Cortex of kidney (tissue), 1 donor: Measurements from ENCODE around the gene CYP1A2.
"Not testable (repeated sequence)": the region's sequence is repeated elsewhere in the genome, so short reads cannot be mapped to it uniquely, and the experiment has no call there.

ENCODE experiments used
- DNase-seq: peaks from one replicate; lab custom pipeline; 2025; lab: John Stamatoyannopoulos, UW

Gene CYP1A2

DNA sequence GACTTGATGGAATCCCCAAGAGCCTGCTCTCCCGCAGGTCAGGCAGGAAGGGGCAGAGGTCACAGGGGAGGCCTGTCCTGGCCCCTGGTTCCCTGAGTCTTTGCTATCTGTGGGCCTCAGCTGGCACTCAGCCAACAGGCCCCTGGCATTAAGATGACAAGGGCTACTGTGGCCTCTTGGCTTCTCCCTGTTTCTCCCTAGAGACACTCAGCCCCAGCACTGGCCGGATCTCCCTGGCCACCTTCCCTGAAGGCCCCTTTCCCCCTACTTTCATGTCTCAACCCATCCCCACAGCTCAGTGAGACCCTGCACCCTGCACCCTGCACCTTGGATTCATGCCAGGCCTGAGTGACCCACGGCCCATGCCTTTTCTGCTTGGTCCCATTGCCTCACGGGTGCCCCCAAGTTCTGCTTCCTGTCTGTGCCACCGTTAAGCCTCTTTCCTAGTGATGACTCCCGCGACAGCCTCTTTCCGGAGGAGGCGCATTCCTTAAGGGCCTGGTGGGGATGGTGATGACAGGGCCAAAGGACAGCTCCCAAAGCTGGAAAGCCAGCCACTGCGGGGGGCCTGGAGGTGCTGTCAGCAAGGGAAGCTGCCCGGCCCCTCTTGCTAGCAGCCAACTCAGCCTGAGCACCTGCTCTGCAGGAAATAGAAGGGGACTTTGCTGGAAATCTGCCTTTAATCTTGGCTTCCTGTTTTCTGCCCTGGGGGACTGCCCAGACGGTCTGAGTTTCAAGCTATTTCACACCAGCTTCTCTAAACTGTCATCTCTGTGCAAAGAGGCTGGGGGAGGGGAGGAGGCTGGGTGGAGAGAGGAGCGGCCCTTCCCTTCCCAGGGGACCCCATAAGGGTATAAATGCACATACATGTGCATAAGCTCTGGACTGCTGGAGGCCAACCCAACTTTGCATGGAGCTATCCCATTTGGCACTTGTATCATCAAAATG is 28.4 kb downstream of the CYP1A2 start:
- no peak for DNase-seq

DNA sequence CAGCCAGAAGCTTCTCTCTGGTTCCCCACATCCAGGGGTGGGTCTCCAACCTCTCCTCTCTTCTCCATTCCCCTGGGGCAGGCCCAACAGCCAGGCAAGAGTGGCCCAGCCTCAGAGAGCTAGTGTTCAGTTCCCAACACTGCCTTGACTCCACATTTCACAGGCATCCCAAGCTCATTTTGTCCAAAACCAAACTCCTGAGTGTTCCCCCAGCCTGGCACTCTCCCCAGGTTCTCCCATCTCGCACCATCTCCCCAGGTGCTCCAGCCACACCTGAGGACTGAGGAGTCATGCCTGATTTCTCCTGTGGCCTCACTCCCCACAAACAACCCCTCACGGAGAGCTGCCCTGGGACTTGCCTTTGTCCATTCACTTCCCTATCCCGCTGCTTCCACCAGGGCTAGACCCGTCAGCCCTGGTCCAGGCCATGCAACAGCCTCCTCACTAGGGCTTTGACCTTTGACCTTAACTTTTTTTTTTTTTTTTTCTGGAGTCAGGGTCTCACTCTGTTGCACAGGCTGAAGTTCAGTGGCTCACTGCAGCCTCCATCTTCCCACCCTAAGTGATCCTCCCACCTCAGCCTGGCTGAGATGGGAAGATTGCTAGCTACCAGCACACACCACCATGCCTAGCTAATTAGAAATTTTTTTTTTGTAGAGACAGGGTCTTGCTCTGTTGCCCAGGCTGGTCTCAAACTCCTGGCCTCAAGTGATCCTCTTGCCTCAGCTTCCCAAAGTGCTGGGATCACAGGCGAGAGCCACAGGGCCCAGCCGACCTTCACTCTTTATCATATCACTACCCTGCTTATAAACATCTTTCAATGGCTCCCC is 29.3 kb downstream of the CYP1A2 start:
- DNase-seq: no peak

DNA sequence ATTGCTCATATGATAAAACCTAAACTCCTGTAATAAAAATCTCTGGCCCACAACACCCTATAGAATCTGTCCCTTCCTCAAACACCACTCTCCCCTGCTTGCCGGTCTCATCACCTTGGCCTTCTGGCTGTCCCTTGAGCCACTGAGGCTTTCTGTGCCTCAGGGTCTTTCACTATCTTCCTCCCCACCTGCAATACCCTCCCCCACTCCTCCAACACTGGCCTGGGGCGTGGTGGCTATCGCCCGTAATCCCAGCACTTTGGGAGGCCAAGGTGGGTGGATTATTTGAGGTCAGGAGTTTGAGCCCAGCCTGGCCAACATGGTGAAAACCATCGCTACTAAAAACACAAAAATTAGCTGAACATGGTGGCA is 29.9 kb downstream of the CYP1A2 start:
- no peak for DNase-seq

DNA sequence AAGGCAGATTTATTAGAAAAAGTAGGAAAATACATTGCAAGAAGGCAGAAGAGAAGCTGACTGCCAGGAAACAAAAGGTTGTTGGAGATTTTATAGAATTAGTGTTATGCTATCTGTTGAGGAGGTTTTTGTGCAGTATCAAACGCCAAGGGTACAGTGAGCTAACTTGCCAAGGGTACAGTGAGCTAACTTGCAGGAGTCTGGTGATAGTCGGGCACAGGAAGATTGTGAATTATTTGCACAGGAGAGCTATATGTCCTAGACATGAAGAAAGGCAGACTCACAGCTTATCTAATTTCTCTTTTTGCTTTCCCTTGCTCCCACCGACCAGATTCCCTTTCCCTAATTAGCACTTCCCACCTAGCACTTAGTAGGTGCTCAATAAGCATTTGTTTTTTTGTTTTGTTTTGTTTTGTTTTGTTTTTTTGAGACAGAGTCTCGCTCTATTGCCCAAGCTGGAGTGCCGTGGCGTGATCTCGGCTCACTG is 30.6 kb downstream of the CYP1A2 start:
- no peak for DNase-seq

DNA sequence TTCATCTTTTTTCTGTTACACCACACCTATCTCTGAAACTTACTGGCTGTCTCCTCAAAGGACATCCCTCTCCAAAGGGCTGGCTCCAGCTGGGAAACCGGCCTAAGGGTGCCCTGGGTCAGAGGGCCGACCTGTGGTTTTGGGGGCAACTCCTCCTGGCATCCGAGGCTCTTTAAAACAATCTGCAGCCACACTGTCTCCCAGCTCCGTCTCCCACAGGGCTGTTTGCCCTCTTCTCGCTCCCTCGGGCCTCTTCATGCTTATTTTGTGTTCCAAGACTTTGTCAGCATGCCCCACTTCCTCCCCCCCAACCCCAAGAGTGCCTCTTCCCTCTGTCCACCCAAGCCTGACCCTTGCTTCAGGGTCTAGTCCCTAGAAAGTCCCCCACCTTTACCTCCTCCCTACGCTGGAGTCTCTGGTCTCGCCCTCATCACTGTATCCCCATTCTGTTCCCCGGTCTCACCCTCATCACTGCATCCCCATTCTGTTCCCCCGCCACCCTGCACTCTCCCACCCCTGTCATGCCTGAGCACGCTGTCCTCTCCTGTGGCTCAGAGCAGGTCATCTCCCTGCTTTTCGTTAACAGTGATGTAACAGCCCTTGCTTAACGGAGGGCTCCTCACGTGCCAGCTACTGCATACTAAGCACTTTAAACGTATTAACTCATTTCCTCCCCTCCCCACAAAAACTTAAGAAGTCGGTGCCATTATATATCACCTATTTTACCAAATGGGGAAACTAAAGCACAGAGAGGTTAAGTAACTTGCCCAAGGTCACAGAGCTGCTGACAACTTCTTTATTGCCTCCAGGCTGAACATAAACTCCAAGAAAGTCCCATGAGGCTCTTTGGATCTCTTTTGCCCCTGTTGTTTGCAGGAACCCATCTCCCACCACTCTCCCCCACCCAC is 32.1 kb downstream of the CYP1A2 start:
- no peak for DNase-seq

DNA sequence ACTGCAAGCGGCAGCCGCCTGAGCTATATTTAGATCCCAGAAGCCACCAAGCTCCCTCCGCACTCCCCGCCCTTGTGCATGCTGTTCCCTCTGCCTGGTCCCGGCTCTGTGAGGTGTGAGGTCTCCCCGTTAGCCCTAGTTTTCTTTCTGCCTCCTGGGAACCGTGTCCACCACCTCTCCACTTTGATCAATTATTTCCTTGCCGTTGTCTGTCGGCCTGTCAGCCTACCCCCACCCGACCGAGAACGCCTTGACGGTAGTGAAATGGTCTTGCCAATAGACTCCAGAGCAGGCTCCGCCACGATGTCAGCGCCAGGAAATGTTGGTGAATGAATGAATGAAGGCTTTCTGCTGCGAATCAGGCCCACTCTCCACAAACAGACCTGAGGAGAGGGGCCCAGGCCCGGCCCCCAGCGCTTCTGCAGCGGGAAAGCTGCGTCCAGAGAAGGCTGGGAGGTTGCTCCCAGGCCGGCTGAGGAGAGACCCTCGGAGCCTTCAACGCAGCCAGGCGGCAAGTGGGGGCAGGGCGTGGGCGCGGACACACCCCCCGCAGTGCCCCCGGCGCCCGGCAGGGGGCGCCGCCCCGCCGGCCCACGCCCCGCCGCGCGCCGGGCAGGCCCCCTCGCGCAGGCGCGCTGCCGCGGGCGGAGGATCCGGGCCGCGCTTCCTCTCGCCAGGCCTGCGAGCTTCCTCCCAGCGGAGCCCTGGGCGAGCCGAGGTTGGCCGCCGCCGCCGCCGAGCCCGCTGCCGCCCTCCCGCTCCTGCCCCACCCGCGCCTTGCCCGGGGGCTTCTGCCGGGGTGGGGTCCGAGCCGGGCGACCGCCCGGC is 33.0 kb downstream of the CYP1A2 start, which contains the start of gene CSK:
Gene CSK (plus strand): TSS at position 650 of the 828 bp plus-strand sequence. CDS start 16,218 bp downstream, outside the sequence.
- no peak for DNase-seq

DNA sequence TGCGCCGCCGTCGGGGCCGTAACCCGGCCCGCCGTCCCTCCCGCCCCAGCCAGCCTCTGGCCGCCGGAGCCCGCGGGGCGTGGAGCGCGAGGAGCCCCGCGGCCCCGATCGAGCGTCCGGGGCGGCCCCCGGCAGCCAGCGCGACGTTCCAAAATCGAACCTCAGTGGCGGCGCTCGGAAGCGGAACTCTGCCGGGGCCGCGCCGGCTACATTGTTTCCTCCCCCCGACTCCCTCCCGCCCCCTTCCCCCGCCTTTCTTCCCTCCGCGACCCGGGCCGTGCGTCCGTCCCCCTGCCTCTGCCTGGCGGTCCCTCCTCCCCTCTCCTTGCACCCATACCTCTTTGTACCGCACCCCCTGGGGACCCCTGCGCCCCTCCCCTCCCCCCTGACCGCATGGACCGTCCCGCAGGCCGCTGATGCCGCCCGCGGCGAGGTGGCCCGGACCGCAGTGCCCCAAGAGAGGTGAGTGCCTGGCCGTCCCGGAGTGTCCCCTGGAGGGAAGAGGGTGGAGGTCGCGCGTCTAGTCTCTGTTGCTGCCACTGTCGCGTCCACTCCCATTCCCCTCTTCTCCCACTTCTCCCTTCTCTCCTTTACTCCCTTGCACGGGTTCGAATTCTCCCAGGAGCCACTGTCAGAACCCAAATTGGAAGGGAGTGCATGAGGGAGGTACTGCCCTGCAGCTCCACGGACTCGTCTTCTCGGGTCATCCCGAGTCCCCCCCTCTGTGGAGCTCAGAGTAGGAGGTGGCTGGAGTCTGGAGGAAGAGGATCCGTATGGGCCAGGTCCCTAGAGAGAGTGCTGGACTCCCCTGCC is 33.8 kb downstream of the CYP1A2 start:
- no peak for DNase-seq

DNA sequence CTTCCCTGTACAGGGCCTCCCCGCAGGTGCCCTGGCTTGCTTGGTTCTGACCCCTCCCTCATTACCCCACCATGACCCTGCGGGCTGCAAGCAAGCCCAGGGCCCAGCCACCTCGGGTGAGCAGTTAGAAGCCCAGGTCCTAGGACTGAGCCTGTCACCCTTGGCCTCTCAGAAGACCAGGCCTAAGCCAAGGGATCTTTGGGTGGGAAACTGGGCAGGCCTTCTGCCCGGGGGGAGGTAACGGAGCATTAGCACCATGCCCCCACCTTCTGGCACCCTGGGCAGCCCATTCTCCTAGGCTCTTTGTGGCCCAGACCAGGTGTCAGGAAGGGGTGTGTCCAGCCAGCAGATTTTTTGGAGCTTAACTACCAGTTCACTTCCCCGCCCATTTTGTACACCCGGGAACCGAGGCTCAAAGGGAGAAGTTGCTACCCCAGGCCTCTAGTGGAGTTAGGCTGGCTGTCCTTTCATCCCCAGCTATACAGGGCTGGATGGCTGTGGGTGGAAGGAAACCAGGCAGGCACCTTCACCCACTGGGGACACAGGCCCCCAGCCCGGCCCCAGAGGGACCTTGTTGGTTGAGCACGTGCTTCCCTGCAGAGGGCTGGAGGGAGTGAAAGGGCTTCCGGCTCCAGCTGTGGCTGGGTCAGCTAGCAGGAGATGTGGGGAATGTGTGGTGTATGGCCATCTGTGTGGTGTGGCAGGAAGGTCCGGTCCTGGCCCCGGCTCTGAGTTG is 34.6 kb downstream of the CYP1A2 start:
- no peak for DNase-seq

DNA sequence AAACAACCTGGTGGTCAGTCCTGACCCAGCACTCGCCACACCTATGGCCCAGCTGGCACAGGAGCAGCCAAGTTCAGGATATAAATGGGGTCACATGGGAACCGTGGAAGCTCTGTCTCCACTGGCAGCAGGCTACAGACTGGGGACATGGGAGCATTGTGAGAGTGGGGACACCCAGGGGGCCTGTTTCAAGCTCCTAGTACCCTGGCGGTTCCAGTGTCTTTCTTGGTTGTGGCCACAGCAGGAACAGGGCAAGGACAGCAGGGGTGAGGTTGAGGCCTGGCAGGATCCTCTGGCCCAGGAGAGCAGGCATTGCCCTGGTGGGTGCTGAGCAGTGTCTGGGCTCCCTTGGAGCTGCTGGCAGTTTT is 35.1 kb downstream of the CYP1A2 start:
- DNase-seq: no peak

DNA sequence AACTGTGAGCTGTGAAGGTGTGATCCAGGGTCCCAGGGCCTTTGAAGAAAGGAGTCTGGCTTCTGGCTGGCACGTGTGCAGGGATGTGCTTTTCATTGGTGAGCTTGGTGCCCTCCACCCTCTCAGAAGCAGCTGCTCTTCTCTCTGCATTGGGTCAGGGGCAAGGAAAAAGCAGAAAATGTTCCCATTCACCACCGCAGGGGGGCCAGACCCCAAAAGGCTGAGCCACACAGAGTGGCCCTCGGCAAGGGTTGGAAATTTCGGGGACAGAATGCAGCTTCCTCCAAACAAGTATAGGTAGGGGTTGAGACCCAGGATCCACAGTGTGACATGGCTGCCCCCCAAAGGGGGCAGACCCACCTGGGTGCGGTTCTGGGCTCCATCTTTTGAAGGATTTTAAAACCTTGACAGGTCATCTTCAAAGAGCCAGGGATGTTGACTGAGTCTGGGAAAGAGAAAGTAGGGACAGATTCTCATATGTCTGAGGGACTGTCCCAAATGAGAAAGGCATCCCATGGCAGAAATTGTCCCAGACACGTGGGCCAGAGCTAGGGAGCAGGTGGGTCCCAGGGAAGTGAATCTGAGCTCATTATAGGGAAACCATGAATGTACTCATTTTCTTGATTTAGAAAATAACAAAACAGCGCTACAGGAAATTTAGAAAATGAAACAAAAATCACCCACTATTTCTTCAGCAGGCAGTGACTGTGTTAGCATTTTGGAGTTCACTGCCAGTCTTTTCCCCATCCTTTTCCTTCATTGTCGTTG is 36.0 kb downstream of the CYP1A2 start:
- DNase-seq: no peak

DNA sequence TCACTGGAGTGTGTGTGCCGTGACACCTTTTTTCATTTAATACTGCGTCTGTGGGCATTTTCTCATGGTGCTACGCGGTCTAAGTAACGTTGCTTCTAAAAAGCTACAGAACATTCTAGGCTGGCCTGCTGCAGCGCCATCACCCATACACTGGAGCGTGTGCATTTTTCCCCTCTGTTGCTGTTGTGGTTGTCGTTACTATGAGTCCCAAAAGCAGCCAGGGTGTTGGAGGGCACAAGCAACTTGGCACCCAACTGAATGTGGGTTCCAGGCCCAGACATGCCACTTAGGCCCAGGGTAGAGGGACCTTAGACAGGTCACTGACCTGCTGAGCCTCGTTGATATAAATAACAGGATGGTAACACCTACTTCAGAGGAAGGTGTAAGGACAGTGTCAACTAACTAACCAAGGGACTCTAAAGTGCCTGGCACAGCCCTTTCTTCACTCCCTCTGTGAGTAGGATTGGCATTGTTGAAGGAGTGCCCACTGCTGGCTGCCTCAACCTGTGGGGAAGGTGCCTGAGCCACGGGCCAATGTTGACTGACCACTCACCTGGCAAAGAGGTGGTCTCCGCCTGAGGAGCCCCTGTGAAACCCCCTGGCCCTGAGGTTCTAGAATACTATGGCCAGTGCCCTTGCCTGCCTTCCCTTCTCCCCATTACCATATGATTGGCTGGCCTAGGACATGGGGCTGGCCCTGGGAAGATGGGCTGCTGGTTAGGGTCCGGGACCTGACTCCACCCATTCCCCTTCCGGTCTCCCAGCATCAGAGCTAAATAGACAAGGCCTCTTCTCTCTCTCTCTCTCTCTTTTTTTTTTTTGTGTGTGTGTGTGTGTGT is 36.8 kb downstream of the CYP1A2 start:
- DNase-seq: no peak

DNA sequence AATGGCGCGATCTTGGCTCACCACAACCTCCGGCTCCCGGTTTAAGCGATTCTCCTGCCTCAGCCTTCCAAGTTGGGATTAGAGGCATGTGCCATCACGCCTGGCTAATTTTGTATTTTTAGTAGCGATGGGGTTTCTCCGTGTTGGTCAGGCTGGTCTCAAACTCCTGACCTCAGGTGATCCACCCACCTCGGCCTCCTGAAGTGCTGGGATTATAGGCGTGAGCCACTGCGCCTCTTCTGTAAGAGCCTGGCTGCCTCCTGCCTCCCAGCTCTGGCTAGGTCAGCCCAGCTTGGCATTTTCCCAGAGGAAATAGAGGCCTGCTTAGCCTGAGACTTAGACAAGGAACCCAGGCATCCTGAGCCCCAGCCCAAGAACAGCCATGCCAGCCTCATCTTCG is 37.4 kb downstream of the CYP1A2 start:
- DNase-seq: not testable (repeated sequence)

DNA sequence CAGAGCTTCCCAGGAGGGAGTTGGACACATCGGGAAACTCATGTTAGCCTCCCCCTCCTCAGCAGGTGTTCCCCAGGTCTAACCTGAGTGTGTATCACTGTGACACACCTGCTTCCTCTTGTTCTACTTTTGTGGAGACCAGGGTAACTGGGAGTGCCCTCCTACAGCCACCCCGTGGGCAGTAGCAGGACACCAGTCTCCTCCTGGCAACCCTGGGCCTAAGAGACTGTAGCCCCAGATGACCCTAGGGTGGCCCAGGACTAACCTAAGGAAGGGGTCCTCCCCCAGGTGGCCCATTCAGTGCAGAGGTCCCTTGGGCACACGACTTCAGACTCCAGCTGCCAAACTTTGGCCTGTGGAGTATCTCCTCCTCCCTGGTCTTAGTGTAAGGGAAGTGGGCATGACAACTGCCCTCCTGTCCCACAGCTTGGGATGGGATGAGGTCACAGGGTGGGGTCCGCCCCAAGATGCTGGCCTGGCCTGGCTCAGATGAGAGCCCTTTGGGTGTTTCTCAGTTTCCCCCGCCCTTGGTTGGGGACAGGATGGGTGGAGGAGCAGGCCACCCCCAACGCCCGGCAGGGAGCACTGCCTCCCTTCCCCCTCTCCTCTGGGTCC is 38.0 kb downstream of the CYP1A2 start:
- DNase-seq: no peak

DNA sequence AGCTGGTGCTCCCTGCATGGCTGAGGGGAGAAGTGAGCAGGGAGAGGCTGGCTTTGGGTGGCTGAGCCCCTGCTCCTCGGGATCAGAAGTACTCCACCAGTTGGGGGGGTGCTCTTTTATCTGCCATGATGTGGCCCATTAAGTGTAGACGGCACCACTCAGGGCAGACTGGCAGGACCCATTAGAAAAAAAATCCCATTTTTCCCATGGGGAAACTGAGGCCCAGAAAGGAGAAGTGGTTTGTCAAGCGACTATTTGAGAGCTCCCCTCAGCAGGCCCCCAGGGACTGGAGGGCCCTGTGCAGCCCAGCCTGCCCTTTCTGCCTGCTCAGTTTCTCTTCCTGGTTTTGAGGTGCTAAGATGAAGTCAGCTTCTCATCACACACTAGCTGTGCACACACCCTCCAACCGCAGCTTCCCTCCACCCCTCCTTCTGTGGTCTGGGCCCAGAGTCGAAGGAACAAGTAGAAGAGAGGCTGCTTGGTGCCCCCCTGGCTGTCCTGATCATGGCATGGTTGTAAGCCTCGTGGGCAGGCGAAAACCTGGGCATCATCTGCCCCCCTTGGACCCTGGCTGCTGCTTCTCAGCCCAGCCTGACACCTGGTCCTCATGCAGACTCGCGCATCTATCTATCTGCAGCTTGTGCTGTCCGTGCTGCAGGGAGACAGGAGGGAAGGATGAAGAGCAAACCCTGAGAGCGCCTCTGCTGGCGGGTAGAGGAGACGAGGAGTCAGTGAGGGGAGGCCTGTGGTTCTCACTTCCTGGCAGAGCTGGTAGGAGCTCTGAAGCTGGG is 38.8 kb downstream of the CYP1A2 start:
- DNase-seq: no peak

DNA sequence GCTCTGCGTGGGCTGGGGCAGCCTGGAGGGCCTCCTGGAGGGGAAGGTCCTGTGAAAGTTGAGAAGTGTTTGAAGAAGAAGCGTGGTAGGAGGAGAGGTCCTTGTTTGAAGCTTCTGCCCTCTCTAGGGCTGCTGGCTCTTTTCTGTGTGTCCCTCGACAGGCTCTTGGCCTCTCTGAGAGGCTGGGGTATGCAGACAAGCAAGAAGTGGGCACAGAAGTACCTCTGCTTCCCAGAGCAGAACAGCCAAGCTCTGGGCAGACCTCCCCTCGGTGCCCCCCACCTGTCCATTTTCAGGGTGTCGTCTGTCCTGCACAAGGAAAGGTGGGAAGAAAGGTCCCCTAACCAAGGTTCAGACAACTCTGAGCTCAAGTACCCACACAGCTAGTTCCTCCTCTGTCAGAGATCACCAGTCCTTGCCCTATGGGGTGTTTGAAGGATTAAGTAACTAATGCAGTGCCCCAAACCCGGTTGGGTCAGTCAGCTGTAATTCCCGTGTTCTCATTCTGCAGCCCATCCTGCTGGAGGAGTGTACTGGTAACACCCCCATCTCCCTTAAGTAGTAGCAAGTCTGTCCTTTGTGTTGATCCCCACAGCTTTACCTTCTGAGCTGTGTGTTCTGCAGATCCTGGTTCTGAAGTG is 39.5 kb downstream of the CYP1A2 start:
- no peak for DNase-seq

DNA sequence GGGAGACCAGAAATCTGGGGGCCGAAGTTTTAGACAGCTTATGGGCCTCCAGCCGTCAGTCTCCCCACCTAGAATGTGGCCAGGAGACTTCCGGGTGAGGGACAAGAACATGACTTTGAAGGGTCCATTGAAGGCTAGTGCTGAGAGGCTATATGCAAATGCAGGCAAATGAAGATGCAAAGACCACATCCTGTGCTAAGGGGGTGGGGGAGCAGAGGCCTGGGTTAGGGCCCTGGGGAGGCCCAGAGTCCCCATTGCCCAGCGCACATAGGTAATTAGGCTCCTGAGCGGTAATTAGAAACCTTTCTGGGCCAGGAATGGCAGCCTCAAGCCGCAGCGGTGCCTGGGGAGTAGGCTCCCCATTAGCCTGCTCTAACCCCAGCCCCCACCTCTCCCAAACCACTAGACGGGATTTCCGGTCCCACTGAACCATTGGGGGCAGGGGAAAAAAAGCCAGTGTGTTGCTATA is 40.1 kb downstream of the CYP1A2 start:
- no peak for DNase-seq
